Gastroesophageal sphincter (tissue), 4 donors: Measurements from ENCODE around the gene KCNMB1. TPM values are rescaled to one million over a fixed set of nuclear protein-coding genes. Genes with fewer than 3 reads are reported as not detected.

Experiments
- ATAC-seq: fragments of 150-250 bp; one replicate; pipeline ENCODE4 v1.9.1; 2016; ENCODE audit warnings: mild to moderate bottlenecking, moderate library complexity
- H3K27ac ChIP-seq, 4 donors: fragments of 200-600 bp; sonication (generic) in 3 of 4; 1 replicate in 3 of 4; 2 replicates in 1 of 4; pipeline ENCODE4 v1.5.1; 2016 to 2019
- H3K27me3 ChIP-seq: fragments of 200-600 bp; sonication (generic); one replicate; pipeline ENCODE4 v1.5.1; 2019
- H3K36me3 ChIP-seq, 2 donors: fragments of 200-600 bp; sonication (generic); one replicate each; pipeline ENCODE4 v1.5.1; 2019; ENCODE audit warnings: control low read depth in 1 of 2
- H3K4me1 ChIP-seq, 3 donors: fragments of 200-600 bp; sonication (generic); 1 replicate in 2 of 3; 2 replicates in 1 of 3; pipeline ENCODE4 v1.5.1; 2016 to 2019; ENCODE audit warnings: control low read depth in 2 of 3
- H3K4me3 ChIP-seq, 2 donors: fragments of 200-600 bp; sonication (generic); one replicate each; pipeline ENCODE4 v1.5.1; 2019; ENCODE audit warnings: mild to moderate bottlenecking in 1 of 2, moderate library complexity in 1 of 2
- H3K9me3 ChIP-seq, 3 donors: fragments of 200-600 bp; sonication (generic); one replicate each; pipeline ENCODE4 v1.5.1; 2017 to 2019; ENCODE audit warnings: control low read depth in 2 of 3
- EP300 ChIP-seq: sonication (generic); formaldehyde crosslinking; IDR thresholded peaks from one replicate; pipeline ENCODE4 v1.6.1; 2017; ENCODE audit warnings: antibody characterized with exemption, mild to moderate bottlenecking
- POLR2A ChIP-seq, 2 donors: fragments of 450-650 bp; IDR thresholded peaks; one replicate each; pipeline ENCODE4 v1.6.1; 2017; ENCODE audit warnings: antibody characterized with exemption in 2 of 2, mild to moderate bottlenecking in 2 of 2, moderate library complexity in 1 of 2
- POLR2AphosphoS5 ChIP-seq: sonication (generic); formaldehyde crosslinking; IDR thresholded peaks from one replicate; pipeline ENCODE4 v1.6.1; 2017; ENCODE audit warnings: antibody characterized with exemption
- WGBS, 2 donors: methylation state at CpG; one replicate each; pipeline ENCODE4 v1.1.5; 2018; ENCODE audit warnings: low coverage in 1 of 2; 5-methylcytosine and 5-hydroxymethylcytosine counted together
- total RNA-seq, 4 donors: library from RNA; depleted of rRNA; stranded (reverse); fragments of >200 nt; gene quantifications; one replicate each; pipeline ENCODE4 v1.1.0, GENCODE V29; 2016
- TF ChIP-seq, protein P1 (sequence below), 4 experiments: fragments of 200-600 bp in 2 of 4; fragments of 450-650 bp in 2 of 4; sonication (generic) in 1 of 4; IDR thresholded peaks; one replicate each; pipeline ENCODE4 v1.5.1; 2017 to 2019; ENCODE audit warnings: antibody characterized with exemption in 4 of 4, mild to moderate bottlenecking in 2 of 4, moderate library complexity in 2 of 4

The KCNMB1 gene
- total RNA-seq, 4 donors from 2014 or later = 38.0 to 78.3 (median 66.6) TPM

DNA sequence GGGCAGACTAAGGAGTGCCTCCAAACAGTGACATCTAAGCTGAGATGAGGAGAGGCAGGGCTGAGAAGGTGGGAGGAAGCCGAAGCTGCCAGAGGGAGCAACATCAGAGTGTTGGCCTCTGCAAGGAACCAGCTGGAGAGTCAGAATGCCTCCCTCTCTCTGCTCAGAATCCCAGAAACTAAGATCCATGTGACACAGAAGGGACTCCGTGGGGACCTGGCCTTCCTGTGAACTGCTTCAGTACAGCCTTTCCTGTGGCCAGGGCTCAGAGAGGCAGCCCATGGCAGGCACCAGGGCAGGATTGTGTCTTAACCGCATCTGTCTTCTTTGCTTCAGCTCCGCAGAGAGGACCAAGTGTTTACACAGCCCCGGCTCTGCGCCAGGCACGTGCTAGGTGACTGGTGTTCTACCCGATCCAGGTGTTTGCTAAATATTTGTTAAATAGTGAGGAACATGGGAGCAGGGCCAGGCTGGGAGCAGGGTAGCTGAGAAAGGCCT lies 33.5 kb downstream of the KCNMB1 start:
- TF ChIP-seq EP300 = no peak
- no peak for TF ChIP-seq POLR2A (IDR thresholded peaks at IDR 0.05)
- TF ChIP-seq POLR2AphosphoS5 = no peak
- TF ChIP-seq, protein P1, sequence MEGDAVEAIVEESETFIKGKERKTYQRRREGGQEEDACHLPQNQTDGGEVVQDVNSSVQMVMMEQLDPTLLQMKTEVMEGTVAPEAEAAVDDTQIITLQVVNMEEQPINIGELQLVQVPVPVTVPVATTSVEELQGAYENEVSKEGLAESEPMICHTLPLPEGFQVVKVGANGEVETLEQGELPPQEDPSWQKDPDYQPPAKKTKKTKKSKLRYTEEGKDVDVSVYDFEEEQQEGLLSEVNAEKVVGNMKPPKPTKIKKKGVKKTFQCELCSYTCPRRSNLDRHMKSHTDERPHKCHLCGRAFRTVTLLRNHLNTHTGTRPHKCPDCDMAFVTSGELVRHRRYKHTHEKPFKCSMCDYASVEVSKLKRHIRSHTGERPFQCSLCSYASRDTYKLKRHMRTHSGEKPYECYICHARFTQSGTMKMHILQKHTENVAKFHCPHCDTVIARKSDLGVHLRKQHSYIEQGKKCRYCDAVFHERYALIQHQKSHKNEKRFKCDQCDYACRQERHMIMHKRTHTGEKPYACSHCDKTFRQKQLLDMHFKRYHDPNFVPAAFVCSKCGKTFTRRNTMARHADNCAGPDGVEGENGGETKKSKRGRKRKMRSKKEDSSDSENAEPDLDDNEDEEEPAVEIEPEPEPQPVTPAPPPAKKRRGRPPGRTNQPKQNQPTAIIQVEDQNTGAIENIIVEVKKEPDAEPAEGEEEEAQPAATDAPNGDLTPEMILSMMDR (IDR thresholded peaks at IDR 0.05) = no peak
- no peak overlapping the region for H3K4me3 ChIP-seq
- H3K27ac ChIP-seq = peak overlapping the region in 3 of 4 donors; percentile 18 to 50 (median 42)
- H3K27me3 ChIP-seq = no peaks in the 10 kb centered on the region
- H3K36me3 ChIP-seq = no peaks in the 10 kb centered on the region
- no peaks in the 10 kb centered on the region for H3K9me3 ChIP-seq
- peak; percentile 23 for ATAC-seq
- 20 to 28% methylated on average over 2 to 3 of the region's 8 CpGs for WGBS, 2 donors
- H3K4me1 ChIP-seq = peaks cover 0 to 72% (median 25%) of the 10 kb centered on the region in 3 donors

DNA sequence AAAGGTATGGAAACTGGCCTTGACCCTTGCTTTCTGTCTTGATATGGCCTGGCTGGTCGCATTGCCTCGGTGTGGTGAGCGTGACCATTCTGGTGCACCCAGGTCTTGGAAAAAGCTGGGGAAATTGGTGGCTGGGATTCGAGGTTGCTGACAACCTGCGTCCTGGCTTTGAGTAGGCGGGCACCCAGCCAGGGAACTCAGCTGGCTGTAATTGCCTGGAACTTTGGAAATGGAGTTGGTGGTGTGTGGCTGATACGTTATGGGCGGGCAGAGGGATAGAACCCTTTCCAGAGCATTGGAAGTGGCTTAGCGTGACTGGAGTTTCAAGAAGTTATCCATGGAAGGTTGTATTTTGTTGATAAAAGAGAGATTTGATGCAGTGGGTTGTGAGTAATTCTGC lies 35.2 kb downstream of the KCNMB1 start:
- Histone ChIP-seq H3K27ac (peak overlapping the region in 1 of 4 donors; percentile 17), H3K4me3 (no peak overlapping the region), H3K9me3 (no peaks in the 10 kb centered on the region), H3K36me3 (no peaks in the 10 kb centered on the region), H3K4me1 (peaks cover 0 to 58% (median 25%) of the 10 kb centered on the region in 3 donors), H3K27me3 (no peaks in the 10 kb centered on the region)
- WGBS, 2 donors = 68 to 79% methylated on average over 3 to 7 of the region's 9 CpGs
- TF ChIP-seq EP300 = no peak
- TF ChIP-seq, protein P1 (IDR thresholded peaks at IDR 0.05) = no peak
- no peak for TF ChIP-seq POLR2AphosphoS5
- no peak for TF ChIP-seq POLR2A (IDR thresholded peaks at IDR 0.05)
- ATAC-seq = no peak

DNA sequence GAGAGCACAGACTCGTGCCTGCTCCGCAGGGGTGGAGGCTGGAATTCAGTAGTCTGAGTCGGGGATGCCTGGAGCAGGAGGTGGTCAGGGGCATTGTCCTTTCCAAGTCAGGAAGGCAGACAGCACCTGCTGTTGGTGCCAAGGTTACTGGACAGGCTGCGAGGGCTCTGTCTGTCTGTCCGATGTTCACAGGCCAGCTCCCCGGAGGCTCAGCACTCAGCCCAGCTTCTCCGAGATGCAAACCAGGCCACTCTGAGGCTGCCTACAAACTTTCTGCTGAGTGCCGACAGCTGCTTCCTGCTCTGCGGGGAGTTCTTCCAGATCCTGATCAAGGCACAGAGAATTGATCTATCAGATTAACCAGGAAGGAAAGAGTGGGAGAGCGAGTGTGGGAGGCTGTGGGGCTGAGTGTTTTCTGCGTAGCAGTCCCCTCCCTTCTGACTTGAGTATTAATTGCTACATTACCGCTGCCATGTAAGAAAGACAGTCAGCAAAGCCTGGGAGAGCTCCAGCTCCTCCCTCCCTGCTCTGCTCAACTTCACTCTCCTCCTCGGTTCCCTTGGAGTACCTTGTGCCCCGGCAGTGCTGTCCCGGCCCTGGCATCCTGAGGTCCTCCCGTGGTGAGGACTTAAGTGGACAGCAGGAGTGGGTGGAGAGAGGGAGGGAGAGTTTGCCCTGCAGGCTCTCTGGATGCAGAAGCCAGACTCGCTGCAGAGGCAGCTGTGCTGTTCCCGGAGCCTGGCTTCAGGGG lies 36.0 kb downstream of the KCNMB1 start:
- WGBS, 2 donors = 20 to 21% methylated on average over 3 to 7 of the region's 18 CpGs
- Histone ChIP-seq H3K4me1 (peaks cover 0 to 51% (median 21%) of the 10 kb centered on the region in 3 donors), H3K27me3 (peaks cover 4% of the 10 kb centered on the region), H3K36me3 (no peaks in the 10 kb centered on the region), H3K4me3 (peak overlapping the region in 1 of 2 donors; percentile 29), H3K9me3 (no peaks in the 10 kb centered on the region), H3K27ac (peak overlapping the region in 3 of 4 donors; percentile 17 to 59 (median 35))
- TF ChIP-seq EP300 = no peak
- no peak for TF ChIP-seq POLR2A (IDR thresholded peaks at IDR 0.05)
- TF ChIP-seq POLR2AphosphoS5 = no peak
- TF ChIP-seq, protein P1 (IDR thresholded peaks at IDR 0.05) = no peak
- no peak for ATAC-seq

DNA sequence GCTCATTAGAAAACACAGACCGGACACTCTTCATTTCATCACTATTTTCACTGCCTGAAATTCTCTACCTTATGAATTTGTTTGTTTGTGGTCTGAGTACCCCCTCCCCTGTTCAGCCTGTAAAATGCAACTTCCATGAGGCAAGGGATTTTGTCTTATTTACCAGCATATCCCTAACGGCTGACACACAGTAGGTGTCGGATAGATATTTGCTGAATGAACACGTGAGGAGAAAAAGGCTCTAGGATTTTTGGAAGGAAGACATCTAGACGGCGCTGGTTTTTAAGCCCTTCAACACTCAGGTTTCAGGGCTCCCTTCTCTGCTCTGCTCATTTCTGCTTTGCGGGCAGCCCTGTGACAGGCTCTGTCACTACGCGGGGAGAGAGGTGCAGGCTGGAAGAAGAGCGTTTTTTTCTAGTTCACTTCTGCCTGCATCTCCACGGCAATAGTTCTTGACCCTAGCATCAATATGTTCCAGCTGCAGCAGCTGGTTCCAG lies 41.0 kb downstream of the KCNMB1 start:
- Histone ChIP-seq H3K36me3 (no peaks in the 10 kb centered on the region), H3K4me3 (no peak overlapping the region), H3K4me1 (peaks cover 0 to 6% (median under 1%) of the 10 kb centered on the region in 3 donors), H3K27me3 (peaks cover 10% of the 10 kb centered on the region), H3K27ac (no peak overlapping the region), H3K9me3 (no peaks in the 10 kb centered on the region)
- TF ChIP-seq, protein P1 (IDR thresholded peaks at IDR 0.05) = peak in 3 of 4 experiments; percentile 22 to 36 (median 33)
- no peak for TF ChIP-seq POLR2A (IDR thresholded peaks at IDR 0.05)
- ATAC-seq = peak; percentile 35
- 35 to 49% methylated on average over 9 to 11 of the region's 11 CpGs for WGBS, 2 donors
